Keratinocyte (primary cell): ENCODE results near the gene TXNRD1. TPM values are rescaled to one million over a fixed set of nuclear protein-coding genes. Genes with fewer than 3 reads are reported as not detected.
A peak's percentile ranks its signal among the peaks of the same experiment; 100 is the strongest.

ENCODE experiments used
- DNase-seq: peaks from one replicate; pipeline ENCODE4 v3.0.0-alpha.2; 2011; ENCODE audit warnings: low read depth, missing footprints, low spot score
- FAIRE-seq: peaks from 2 replicates; lab custom pipeline; 2011; peaks lifted over from hg19 to GRCh38; lab: Jason Lieb, UNC
- H2AFZ ChIP-seq: 2 replicates; pipeline ENCODE4 v1.6.0; 2012; ENCODE audit warnings: low read length, control low read depth, inconsistent platforms; ENCODE audit not compliant: control insufficient read depth
- H3K27ac ChIP-seq: 2 replicates; pipeline ENCODE4 v1.5.1; 2011; ENCODE audit warnings: low read length; ENCODE audit not compliant: control insufficient read depth, insufficient read depth
- H3K27me3 ChIP-seq: 3 replicates; pipeline ENCODE4 v1.6.0; 2011; ENCODE audit warnings: low read length; ENCODE audit not compliant: control insufficient read depth, insufficient read depth; ENCODE audit errors: extremely low read depth
- H3K36me3 ChIP-seq, 2 experiments: 2 replicates in 1 of 2; 3 replicates in 1 of 2; pipeline ENCODE4 v1.5.1; 2011; ENCODE audit warnings: low read length in 2 of 2, mild to moderate bottlenecking in 1 of 2; ENCODE audit not compliant: control insufficient read depth in 2 of 2, insufficient read depth in 2 of 2; ENCODE audit errors: extremely low read depth in 1 of 2
- H3K4me1 ChIP-seq: 3 replicates; pipeline ENCODE4 v1.5.1; 2011; ENCODE audit warnings: low read length; ENCODE audit not compliant: control insufficient read depth, insufficient read depth; ENCODE audit errors: extremely low read depth
- H3K4me2 ChIP-seq: 3 replicates; pipeline ENCODE4 v1.6.0; 2011; ENCODE audit warnings: low read depth, low read length; ENCODE audit not compliant: control insufficient read depth, insufficient read depth; ENCODE audit errors: extremely low read depth
- H3K4me3 ChIP-seq, 3 experiments: fragments of 200-600 bp in 1 of 3; sonication (generic) in 1 of 3; 2 replicates in 2 of 3; 3 replicates in 1 of 3; pipeline ENCODE4 v1.5.1; 2011 to 2016; ENCODE audit warnings: low read length in 3 of 3, mild to moderate bottlenecking in 3 of 3, control low read depth in 2 of 3, inconsistent platforms in 1 of 3, low read depth in 1 of 3, mixed read lengths in 1 of 3, mixed run types in 1 of 3, moderate library complexity in 1 of 3; ENCODE audit not compliant: control insufficient read depth in 2 of 3, insufficient read depth in 2 of 3; ENCODE audit errors: extremely low read depth in 1 of 3
- H3K79me2 ChIP-seq: 2 replicates; pipeline ENCODE4 v1.6.0; 2012; ENCODE audit warnings: low read length; ENCODE audit not compliant: control insufficient read depth, insufficient read depth
- H3K9ac ChIP-seq: 3 replicates; pipeline ENCODE4 v1.6.0; 2011; ENCODE audit warnings: low read length; ENCODE audit not compliant: control insufficient read depth, insufficient read depth; ENCODE audit errors: extremely low read depth
- H3K9me1 ChIP-seq: 3 replicates; pipeline ENCODE4 v1.6.0; 2011; ENCODE audit warnings: low read length; ENCODE audit not compliant: control insufficient read depth, insufficient read depth; ENCODE audit errors: extremely low read depth
- H3K9me3 ChIP-seq: 2 replicates; pipeline ENCODE4 v1.5.1; 2012; ENCODE audit warnings: low read depth, low read length; ENCODE audit not compliant: control insufficient read depth
- H4K20me1 ChIP-seq: 3 replicates; pipeline ENCODE4 v1.6.0; 2011; ENCODE audit warnings: low read length; ENCODE audit not compliant: control insufficient read depth, insufficient read depth; ENCODE audit errors: extremely low read depth
- EZH2 ChIP-seq: IDR thresholded peaks from one replicate; pipeline ENCODE4 v1.6.1; 2012; ENCODE audit warnings: inconsistent platforms, mild to moderate bottlenecking, low read length, moderate library complexity
- dilution Hi-C: fragments of 300-500 bp; cut with MboI; formaldehyde crosslinking; loops from one replicate; pipeline ENCODE4 v1.7.0; 2020; ENCODE audit warnings: low sequenced_read_pairs; ENCODE audit not compliant: extremely low pct_ligation_motif_present
- polyA plus RNA-seq, 5 experiments: library from polyadenylated mRNA; depleted of rRNA in 3 of 5; stranded (reverse) in 3 of 5; stranded (forward) in 1 of 5; unstranded in 1 of 5; fragments of >200 nt; gene quantifications; 1 replicate in 1 of 5; 2 replicates in 3 of 5; 3 replicates in 1 of 5; pipeline versions ENCODE4 v1.2.1 to v1.2.3, GENCODE V29; 2011 to 2012; ENCODE audit warnings: missing spikeins in 2 of 5, low read depth in 1 of 5, low replicate concordance in 1 of 5
- TF ChIP-seq, protein P1 (sequence below), 3 experiments: IDR thresholded peaks in 1 of 3; conservative IDR thresholded peaks in 1 of 3; optimal IDR thresholded peaks in 1 of 3; 2 replicates in 2 of 3; 3 replicates in 1 of 3; pipeline versions ENCODE3 to v1.5.1; 2011; ENCODE audit warnings: low read length in 3 of 3, mild to moderate bottlenecking in 3 of 3, moderate library complexity in 2 of 3, control low read depth in 1 of 3, inconsistent platforms in 1 of 3; ENCODE audit not compliant: insufficient read depth in 2 of 3; ENCODE audit errors: extremely low read depth in 1 of 3

Gene TXNRD1
- polyA plus RNA-seq, 1 donor (not counting 4 experiments of a cell fraction or from before 2014, with no cell fraction given), result 88.9 TPM

DNA sequence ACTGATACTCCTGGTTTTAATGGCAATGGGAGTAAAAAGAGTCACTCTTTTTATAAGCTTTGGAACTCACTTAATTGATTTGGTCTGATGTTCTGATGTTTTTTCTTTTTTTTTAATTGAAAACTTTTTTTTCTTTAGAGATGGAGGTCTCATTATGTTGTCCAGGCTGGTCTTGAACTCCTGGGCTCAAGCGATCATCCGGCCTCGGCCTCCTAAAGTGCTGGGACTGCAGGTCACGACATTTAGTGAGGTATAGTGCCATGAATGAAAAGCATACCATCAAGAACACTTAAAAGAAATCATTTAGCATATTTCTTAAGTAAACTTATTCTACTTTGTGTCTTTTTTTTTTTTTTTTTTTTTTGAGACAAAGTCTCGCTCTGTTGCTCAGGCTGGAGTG is 75.3 kb downstream of the TXNRD1 start:
- no peaks in the 10 kb centered on the region for H3K27me3 ChIP-seq
- H3K36me3 ChIP-seq, result peaks cover 9 to 34% of the 10 kb centered on the region in 2 experiments
- dilution Hi-C loops, result no loop called here
- peaks cover 85% of the 10 kb centered on the region for H3K79me2 ChIP-seq
- H3K27ac ChIP-seq, result no peak overlapping the region
- DNase-seq (no peak), FAIRE-seq (no peak)
- peaks cover 19% of the 10 kb centered on the region for H4K20me1 ChIP-seq
- TF ChIP-seq, protein P1, sequence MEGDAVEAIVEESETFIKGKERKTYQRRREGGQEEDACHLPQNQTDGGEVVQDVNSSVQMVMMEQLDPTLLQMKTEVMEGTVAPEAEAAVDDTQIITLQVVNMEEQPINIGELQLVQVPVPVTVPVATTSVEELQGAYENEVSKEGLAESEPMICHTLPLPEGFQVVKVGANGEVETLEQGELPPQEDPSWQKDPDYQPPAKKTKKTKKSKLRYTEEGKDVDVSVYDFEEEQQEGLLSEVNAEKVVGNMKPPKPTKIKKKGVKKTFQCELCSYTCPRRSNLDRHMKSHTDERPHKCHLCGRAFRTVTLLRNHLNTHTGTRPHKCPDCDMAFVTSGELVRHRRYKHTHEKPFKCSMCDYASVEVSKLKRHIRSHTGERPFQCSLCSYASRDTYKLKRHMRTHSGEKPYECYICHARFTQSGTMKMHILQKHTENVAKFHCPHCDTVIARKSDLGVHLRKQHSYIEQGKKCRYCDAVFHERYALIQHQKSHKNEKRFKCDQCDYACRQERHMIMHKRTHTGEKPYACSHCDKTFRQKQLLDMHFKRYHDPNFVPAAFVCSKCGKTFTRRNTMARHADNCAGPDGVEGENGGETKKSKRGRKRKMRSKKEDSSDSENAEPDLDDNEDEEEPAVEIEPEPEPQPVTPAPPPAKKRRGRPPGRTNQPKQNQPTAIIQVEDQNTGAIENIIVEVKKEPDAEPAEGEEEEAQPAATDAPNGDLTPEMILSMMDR (optimal IDR thresholded peaks at IDR 0.05 in 1 of 3, IDR thresholded peaks at IDR 0.05 in 1 of 3, conservative IDR thresholded peaks at IDR 0.05 in 1 of 3; ENCODE audit: extremely low read depth in 1 of 3, insufficient read depth in 2 of 3, low read length in 3 of 3), result no peak
- TF ChIP-seq EZH2, result no peak
- no peaks in the 10 kb centered on the region for H3K9me3 ChIP-seq
- peaks cover 43% of the 10 kb centered on the region for H3K4me1 ChIP-seq
- no peak overlapping the region for H2AFZ ChIP-seq
- no peak overlapping the region for H3K9ac ChIP-seq
- no peak overlapping the region for H3K4me2 ChIP-seq
- H3K4me3 ChIP-seq, result no peak overlapping the region
- H3K9me1 ChIP-seq, result no peaks in the 10 kb centered on the region

DNA sequence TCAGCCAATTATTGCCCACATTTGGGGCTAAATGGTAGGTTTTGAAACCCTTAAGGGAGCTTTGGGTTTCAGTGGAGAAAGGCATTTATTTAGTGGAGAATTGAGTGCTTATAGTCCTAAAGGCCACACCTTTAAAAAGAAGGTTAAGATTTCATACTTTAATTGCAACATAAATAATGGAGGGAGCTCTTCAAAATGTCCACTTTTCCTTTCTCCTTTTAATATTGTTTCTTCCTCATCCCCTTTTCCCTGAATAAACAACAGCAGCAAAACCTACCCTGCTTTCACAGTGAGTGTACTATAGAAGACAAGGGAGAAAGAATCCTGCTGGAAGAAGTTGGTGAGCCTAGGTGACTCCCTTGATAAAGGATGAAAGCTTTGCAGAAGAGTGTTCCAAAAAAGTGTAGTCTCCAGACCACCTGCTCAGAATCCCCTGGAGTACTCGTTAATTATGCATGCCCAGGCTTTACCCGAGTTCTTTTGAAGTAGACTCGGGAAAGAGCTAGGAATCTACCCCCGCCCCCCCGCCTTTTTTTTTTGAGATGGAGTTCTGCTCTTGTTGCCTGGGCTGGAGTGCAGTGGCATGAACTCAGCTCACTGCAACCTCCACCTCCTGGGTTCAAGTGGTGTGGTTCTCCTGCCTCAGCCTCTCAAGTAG is 76.4 kb downstream of the TXNRD1 start:
- Histone ChIP-seq H3K27ac (no peak overlapping the region), H3K27me3 (no peaks in the 10 kb centered on the region), H3K4me3 (peak overlapping the region in 1 of 3 experiments; percentile 10), H3K4me1 (peaks cover 42% of the 10 kb centered on the region), H3K4me2 (peak overlapping the region; percentile 27), H3K9me1 (no peaks in the 10 kb centered on the region), H3K9me3 (no peaks in the 10 kb centered on the region), H4K20me1 (peaks cover 28% of the 10 kb centered on the region), H3K79me2 (peaks cover 94% of the 10 kb centered on the region), H3K36me3 (peaks cover 12 to 42% of the 10 kb centered on the region in 2 experiments), H3K9ac (peak overlapping the region; percentile 37), H2AFZ (no peak overlapping the region)
- no peak for TF ChIP-seq EZH2
- TF ChIP-seq, protein P1 (optimal IDR thresholded peaks at IDR 0.05 in 1 of 3, IDR thresholded peaks at IDR 0.05 in 1 of 3, conservative IDR thresholded peaks at IDR 0.05 in 1 of 3; ENCODE audit: extremely low read depth in 1 of 3, insufficient read depth in 2 of 3, low read length in 3 of 3), result no peak
- DNase-seq, result no peak
- FAIRE-seq, result no peak
- dilution Hi-C loops, result no loop called here
